ENCODE measurements around the gene PLPP7. TPM values are rescaled to one million over a fixed set of nuclear protein-coding genes. Genes with fewer than 3 reads are reported as not detected.
"Not testable (repeated sequence)": the region's sequence is repeated elsewhere in the genome, so short reads cannot be mapped to it uniquely, and the experiment has no call there.

Gene PLPP7
- 1.7 TPM for polyA plus RNA-seq

DNA sequence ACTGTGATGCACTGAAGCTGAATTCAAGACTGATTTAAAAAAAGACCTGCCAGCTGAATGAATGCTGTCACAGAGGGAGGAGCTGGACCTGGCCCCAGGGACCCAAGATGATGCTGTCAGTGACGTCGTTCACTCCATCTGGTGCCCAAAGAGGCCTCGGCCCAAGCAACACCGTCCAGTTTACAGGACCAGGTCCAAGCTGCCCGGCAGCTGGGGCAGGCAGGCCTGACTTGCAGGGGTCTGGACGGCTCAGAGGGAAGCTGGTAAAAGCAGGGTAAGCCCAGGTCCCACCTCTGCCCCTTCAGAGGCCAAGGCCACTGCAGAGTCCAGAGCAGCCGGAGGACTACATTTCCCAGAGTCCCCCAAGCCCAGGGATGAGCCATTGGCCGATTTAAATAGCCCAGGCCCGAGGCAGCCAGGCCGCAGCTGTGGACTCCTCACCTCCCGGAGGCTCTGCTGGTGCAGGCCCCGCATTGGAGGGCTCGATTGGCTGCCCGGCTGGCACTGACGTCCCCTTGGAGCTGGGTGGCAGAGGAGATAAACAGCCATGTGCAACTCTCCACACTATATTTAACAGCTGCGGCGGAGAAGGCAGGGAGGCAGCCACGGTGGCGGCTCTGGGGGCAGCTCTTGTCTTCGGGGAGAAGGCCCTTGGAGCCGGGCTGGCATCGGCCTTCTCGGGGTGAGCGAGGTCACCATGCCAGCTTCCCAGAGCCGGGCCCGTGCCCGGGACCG is at the start of gene PLPP7:
TSS of gene PLPP7 (plus strand) at position 423 of the 735 bp plus-strand sequence. CDS start at position 698, 275 bp downstream.
- H3K4me3 Mint-ChIP-seq = peak within 1 kb of the TSS in 2 of 4 donors; percentile 34 to 51
- H3K36me3 Mint-ChIP-seq = no peaks in the 10 kb centered on the region
- H3K27ac Mint-ChIP-seq = peak within 1 kb of the TSS in 1 of 3 donors; percentile 20
- H3K9me3 Mint-ChIP-seq = no peaks in the 10 kb centered on the region
- H3K27me3 Mint-ChIP-seq = no peaks in the 10 kb centered on the region
- H3K4me1 Mint-ChIP-seq = peaks cover 0 to 4% (median 1%) of the 10 kb centered on the region in 3 donors

DNA sequence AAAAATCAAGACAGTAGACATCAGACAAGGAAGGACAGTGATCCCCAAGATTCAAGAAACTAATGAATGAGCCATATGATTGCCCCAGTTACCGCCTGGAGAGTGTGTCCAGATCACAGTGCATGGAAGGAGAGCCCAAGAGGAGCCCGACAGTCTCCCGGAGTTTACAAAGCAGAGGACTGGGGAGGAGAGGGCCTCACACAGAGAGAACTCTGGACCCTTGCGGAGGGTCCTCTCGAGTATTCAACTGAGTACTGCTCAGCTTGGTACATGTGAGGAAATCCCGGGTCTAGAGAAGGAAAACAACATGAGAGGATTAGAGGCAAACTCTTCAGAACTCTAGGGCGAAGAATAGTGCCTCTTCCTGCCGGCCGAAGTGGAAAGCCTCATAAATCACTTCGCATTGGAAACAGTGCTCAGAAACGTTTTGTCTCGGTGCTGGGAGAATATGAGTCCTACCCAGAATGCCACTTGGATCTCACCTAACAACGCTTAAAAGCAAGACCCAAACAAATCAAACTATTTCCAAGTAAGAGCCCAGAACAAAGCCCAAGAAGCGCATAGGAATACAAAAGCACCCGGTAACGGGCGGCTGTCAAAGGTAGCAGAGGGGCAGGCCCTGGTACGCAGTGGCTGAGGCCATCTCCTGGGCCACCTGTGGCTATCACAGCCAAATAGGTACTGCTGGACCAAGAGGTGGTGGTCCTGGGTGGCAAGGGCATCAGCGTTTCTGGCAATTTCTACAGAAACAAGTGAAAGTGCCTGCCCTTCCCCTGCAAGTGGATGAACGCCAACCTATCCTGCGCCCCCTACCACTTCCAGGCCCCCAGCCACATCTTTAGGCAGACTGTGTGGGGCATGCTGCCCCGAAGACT is 49.2 kb upstream of the PLPP7 start:
- H3K27me3 Mint-ChIP-seq = peaks cover 1% of the 10 kb centered on the region
- H3K4me3 Mint-ChIP-seq = peak overlapping the region in 1 of 4 donors; percentile 43
- H3K4me1 Mint-ChIP-seq = peaks cover 6 to 10% (median 9%) of the 10 kb centered on the region in 3 donors
- H3K9me3 Mint-ChIP-seq = peaks cover 0 to 4% (median 0%) of the 10 kb centered on the region in 3 donors
- no peaks in the 10 kb centered on the region for H3K36me3 Mint-ChIP-seq
- no peak overlapping the region for H3K27ac Mint-ChIP-seq

DNA sequence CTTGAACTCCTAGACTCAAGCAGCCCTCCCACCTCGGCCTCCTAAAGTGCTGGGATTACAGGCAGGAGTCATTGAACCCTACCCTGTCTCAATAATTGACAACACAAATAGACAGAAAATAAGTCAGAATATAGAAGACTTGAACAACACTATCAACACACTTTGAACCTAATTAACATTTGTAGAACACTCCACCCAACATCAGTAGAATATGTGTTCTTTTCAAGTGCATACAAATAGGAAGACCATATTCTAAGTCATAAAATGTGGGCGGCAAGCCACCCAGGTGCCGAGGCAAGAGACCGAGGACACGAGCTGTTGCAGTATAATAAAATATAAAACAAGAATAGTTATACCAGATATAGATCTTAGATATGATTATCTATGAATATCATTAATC is 45.2 kb upstream of the PLPP7 start:
- not testable (repeated sequence) for H3K4me3 Mint-ChIP-seq, H3K36me3 Mint-ChIP-seq, H3K27me3 Mint-ChIP-seq, H3K4me1 Mint-ChIP-seq, H3K27ac Mint-ChIP-seq, H3K9me3 Mint-ChIP-seq

DNA sequence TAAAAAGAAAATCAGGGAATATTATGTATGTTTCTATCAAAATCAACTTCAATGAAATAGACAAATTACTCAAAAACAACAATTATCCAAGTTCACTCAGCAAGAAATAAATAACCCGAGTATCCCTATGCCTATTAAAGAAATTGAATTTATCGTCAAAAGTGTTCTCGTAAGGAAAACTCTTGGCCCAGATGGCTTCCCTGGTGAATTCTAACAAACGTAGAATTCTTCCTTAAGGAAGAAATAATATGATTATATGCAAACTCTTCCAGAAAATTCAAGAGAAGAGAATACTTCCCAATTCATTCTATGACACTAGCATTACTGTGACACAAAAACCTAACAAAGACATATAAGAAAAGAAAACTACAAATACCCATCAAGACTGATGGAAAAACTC is 42.9 kb upstream of the PLPP7 start:
- Mint-ChIP-seq H3K4me1 (peaks cover 0 to 4% (median 3%) of the 10 kb centered on the region in 3 donors), H3K27ac (no peak overlapping the region), H3K27me3 (no peaks in the 10 kb centered on the region), H3K4me3 (no peak overlapping the region), H3K9me3 (peaks cover 0 to 4% (median 0%) of the 10 kb centered on the region in 3 donors), H3K36me3 (no peaks in the 10 kb centered on the region)

DNA sequence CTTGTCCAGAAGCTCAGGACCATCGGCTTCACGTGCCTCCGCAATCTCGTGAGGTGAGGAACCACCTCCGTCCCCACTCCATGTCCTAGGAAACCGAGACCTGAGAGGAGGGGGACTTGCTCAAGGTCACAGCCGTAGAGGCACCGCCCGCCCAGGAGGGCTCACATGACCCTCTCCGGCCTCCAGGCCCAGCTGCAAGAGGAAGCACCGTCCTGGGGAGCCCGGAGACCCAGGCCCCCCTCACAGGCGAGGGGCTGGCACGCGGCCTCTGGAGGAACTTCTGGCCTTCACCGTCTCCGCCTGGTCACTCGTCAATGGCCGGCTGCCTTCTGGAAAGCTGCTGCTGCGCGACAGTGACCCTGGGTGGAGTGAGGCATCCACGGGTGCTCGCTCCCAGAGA is 37.4 kb upstream of the PLPP7 start:
- Mint-ChIP-seq H3K27me3 (no peaks in the 10 kb centered on the region), H3K36me3 (no peaks in the 10 kb centered on the region), H3K27ac (peak overlapping the region in 2 of 3 donors; percentile 45 to 85), H3K4me1 (peaks cover 23 to 28% (median 26%) of the 10 kb centered on the region in 3 donors), H3K4me3 (peak overlapping the region in 3 of 4 donors; percentile 23 to 76 (median 55)), H3K9me3 (no peaks in the 10 kb centered on the region)

DNA sequence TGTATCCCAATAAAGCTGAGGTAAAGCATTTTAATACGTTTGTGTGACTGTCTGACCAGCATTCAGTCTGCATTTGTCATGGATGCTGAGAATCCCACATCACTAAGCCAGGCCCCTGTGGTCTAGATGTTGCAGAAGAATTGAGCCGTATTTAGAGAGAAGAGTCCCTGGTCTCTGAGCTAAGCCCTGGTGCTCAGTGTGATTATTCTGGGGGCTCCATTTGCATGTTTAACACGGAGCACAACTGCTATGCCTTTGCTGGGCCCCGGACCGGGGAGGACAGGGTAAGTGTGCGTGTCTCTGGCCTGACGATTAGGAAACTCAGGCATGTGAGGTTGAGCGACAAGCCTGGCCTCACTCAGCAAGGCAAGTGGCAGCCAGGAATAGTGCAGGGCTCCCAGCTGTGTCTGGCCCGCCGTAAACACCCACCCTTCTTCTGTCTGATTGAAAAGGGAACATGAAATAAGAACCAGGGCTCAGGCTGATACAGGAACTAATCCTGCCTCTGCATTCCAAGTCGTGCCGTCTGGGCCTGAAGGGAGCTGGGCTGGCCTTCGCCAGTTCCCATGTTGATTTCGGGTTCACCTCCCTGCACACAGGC is 35.5 kb upstream of the PLPP7 start:
- H3K36me3 Mint-ChIP-seq = no peaks in the 10 kb centered on the region
- no peaks in the 10 kb centered on the region for H3K9me3 Mint-ChIP-seq
- no peaks in the 10 kb centered on the region for H3K27me3 Mint-ChIP-seq
- H3K4me3 Mint-ChIP-seq = peak overlapping the region; percentile 50 to 89 (median 86)
- H3K27ac Mint-ChIP-seq = peak overlapping the region; percentile 90 to 97 (median 93)
- H3K4me1 Mint-ChIP-seq = peaks cover 25 to 28% (median 25%) of the 10 kb centered on the region in 3 donors

DNA sequence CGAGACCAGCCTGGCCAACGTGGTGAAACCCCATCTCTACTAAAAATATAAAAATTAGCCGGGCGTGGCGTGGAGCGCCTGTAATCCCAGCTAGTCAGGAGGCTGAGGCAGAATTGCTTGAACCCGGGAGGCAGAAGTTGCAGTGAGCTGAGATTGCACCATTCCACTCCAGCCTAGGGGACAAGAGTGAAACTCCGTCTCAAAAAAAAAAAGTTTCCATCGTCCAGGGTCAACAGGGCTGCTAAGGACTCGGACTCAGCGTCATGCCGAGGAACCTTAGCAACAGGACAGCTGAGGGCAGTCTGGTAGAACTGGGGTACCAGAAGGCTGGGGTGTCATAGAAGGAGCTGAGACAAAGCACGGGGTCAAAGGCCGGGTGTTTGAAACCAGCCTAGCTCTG is 34.9 kb upstream of the PLPP7 start:
- H3K36me3 Mint-ChIP-seq = no peaks in the 10 kb centered on the region
- H3K4me1 Mint-ChIP-seq = peaks cover 22 to 28% (median 25%) of the 10 kb centered on the region in 3 donors
- H3K9me3 Mint-ChIP-seq = no peaks in the 10 kb centered on the region
- H3K27me3 Mint-ChIP-seq = no peaks in the 10 kb centered on the region
- H3K4me3 Mint-ChIP-seq = peak overlapping the region in 2 of 4 donors; percentile 85 to 95
- H3K27ac Mint-ChIP-seq = peak overlapping the region; percentile 90 to 97 (median 93)

DNA sequence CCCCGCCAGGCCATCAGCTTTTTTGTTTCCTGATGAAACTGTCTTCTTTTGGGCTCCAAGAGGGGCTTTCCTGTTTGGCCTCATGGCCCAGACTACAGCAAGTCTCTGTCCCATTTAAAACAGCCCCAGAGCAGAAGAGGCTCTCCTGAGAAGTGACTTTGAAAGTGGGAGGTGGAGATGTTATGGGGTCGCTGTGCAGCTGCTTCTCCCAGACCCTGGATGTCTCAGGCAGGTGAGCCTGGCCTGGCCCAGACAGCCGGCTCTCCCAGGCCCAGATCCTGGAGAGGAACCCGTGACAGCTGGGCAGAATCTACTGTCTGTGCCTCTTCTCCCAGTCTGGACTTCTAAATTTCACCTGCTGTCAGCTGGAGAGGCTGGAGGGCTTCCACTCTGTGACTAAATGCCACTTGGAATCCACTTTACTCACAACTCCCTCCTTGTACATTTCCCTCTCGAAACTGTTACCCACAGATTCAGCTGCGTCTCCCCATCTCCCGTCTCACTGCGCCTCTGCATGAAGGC is 33.8 kb upstream of the PLPP7 start:
- Mint-ChIP-seq H3K27ac (peak overlapping the region; percentile 90 to 99 (median 97)), H3K9me3 (no peaks in the 10 kb centered on the region), H3K4me3 (peak overlapping the region; percentile 85 to 95 (median 92)), H3K4me1 (peaks cover 22 to 28% (median 25%) of the 10 kb centered on the region in 3 donors), H3K27me3 (no peaks in the 10 kb centered on the region), H3K36me3 (no peaks in the 10 kb centered on the region)

DNA sequence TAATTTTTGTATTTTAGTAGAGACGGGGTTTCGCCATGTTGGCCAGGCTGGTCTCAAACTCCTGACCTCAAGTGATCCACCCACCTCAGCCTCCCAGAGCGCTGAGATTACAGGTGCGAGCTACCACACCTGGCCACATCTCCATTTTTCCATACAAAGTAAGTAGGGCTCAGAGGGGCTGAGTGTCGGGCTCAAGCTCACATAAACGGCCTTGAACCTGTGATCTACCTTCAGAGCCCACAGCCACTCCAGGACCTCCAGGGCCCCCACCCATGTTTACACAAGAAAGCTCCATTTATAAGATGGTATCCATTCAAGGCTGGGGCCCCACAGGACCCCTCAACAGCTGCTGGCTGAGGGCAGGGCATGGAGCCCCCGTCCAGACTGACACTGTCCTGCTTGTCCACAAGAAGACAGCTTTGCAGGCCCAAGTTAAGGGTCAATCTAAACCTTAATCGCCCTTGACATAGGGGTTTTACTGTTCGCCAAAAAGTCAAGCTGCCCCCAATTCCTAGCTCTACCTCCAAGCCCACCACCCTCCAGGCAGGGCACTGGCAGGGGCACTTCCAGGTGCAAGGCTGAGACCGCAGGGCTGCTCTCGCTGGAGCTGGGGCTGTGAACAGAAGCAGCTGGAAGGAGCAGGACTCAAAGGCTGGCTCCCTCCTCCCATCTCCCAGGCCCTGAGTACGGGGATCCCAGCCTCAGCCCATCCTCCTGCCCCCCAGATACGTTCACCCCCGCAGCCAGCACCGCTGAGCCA is 32.1 kb upstream of the PLPP7 start:
- peak overlapping the region in 2 of 4 donors; percentile 60 to 74 for H3K4me3 Mint-ChIP-seq
- no peaks in the 10 kb centered on the region for H3K27me3 Mint-ChIP-seq
- peaks cover under 1% of the 10 kb centered on the region for H3K36me3 Mint-ChIP-seq
- H3K9me3 Mint-ChIP-seq = no peaks in the 10 kb centered on the region
- peaks cover 22 to 31% (median 24%) of the 10 kb centered on the region in 3 donors for H3K4me1 Mint-ChIP-seq
- peak overlapping the region in 2 of 3 donors; percentile 90 to 99 for H3K27ac Mint-ChIP-seq

DNA sequence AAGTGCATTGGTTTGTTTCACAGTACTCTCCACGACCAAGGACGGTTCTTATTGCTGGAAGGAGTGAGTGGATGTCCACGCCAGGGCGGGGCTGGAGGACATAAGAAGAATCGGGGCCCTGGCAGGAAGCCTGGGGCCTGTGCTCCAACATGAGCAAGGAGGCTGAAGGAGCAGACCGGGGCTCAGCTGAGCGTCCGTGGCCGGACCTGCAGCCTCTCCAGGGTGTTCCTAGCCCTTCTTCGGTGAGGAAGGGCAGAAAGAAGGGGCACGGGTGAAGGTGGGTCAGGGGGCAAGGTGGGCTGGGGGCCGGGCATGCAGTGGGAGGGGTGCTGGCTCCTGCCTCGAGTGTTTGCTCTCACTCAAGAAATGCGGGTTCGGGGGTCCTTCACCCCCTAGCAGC is 31.3 kb upstream of the PLPP7 start:
- Mint-ChIP-seq H3K4me3 (peak overlapping the region in 2 of 4 donors; percentile 5 to 74), H3K4me1 (peaks cover 22 to 34% (median 27%) of the 10 kb centered on the region in 3 donors), H3K27ac (peak overlapping the region; percentile 86 to 99 (median 90)), H3K27me3 (no peaks in the 10 kb centered on the region), H3K36me3 (peaks cover 4% of the 10 kb centered on the region), H3K9me3 (no peaks in the 10 kb centered on the region)

DNA sequence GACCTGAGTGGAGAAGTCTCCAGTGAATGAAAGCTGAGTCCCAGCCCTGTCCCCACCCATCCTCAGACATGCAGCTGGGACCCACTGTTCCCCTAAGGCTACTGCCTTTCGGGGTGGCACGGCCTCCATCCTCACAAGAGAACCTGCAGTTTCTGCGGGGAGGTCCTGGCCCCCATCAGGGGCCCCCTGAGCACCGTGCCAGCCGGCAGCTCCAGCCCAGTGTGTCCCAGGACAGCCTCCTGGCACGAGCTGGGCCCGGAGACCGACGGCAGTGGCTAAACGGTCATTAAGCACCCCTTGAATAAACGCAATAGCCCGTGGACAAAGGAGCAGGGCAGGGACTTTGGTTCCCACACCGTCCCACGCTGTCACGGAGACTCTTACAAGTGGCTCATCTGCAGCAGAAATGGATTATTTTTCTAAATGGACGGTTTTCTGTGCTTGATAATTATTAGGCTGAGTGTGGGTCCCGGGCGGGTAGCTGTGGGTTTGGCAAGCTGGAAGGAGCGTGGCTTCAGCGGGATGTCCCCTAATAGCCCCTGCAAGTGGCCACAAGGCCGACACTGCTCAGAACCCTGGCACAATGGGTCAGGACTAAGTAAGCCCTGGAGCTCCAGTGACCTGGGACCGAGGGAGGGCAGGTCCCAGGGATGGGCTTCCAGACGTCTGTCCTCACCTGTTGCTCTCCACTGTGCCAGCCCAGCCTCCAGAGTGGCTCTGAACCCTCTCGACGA is 30.7 kb upstream of the PLPP7 start:
- no peaks in the 10 kb centered on the region for H3K9me3 Mint-ChIP-seq
- H3K36me3 Mint-ChIP-seq = peaks cover 4% of the 10 kb centered on the region
- no peak overlapping the region for H3K4me3 Mint-ChIP-seq
- H3K27ac Mint-ChIP-seq = peak overlapping the region in 1 of 3 donors; percentile 27
- H3K27me3 Mint-ChIP-seq = no peaks in the 10 kb centered on the region
- H3K4me1 Mint-ChIP-seq = peaks cover 19 to 35% (median 29%) of the 10 kb centered on the region in 3 donors

DNA sequence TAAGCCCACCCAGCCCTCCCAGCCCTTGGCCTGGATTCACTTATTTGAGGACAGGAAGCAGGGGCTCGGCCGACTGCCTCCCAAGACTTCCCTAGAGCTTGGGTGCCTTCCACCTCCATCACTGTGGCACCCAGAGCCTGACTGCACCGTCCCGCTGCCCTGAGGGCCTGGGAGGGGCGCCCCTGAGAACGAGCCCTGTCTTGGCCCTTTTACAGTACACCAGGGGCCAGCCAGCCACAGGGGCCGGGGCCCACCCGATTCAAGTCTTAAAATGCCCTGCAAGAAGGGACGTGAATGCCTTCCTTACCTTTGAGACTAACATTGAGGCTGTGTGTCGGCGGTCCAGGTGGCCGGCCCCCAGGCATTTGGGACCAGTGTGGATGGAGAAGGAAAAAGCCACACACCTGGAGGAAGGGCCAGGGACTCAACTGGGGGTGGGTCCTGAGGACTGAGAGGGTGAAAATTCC is 30.1 kb upstream of the PLPP7 start:
- peaks cover 13 to 32% (median 24%) of the 10 kb centered on the region in 3 donors for H3K4me1 Mint-ChIP-seq
- H3K9me3 Mint-ChIP-seq = no peaks in the 10 kb centered on the region
- no peaks in the 10 kb centered on the region for H3K27me3 Mint-ChIP-seq
- peak overlapping the region in 2 of 3 donors; percentile 59 to 68 for H3K27ac Mint-ChIP-seq
- peaks cover 4% of the 10 kb centered on the region for H3K36me3 Mint-ChIP-seq
- no peak overlapping the region for H3K4me3 Mint-ChIP-seq

DNA sequence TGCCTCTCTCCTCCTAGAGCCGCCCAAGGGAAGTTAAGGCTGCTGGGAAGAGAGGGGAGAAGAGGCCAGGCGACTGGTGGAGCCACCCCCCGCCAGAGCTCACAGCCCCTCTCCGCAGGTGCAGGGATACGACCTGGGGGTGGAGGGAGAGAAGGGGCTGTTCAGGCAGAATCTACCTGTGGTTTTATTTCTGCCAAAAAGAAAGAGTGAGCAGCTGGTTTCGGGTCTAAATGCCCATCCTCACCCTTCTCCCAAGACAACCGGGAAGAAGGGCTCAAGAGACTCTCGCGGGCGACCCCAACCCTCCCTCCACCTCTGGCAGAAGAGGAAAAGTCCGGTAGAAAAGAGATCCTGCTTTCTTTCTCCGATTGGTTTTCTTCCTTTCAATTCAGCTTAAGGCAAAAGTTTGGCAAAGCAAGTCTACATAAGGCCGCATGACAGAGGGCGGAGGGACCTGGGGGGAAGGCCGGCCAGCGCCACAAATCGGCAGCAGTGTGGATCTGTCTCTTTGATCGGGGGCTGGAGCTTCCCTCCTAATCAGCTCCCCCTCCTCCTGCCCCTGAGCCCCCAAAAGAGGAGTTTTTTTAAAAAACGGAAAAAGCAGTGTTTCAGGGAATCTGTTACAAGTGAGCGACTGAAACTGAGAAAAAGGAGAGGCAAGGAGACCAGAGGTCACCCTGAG is 29.5 kb upstream of the PLPP7 start:
- no peaks in the 10 kb centered on the region for H3K9me3 Mint-ChIP-seq
- H3K27me3 Mint-ChIP-seq = no peaks in the 10 kb centered on the region
- H3K4me1 Mint-ChIP-seq = peaks cover 16 to 33% (median 25%) of the 10 kb centered on the region in 3 donors
- peak overlapping the region in 2 of 3 donors; percentile 59 to 68 for H3K27ac Mint-ChIP-seq
- H3K4me3 Mint-ChIP-seq = peak overlapping the region in 1 of 4 donors; percentile 17
- peaks cover 4% of the 10 kb centered on the region for H3K36me3 Mint-ChIP-seq

Data from IgD-negative memory B cell (primary cell).